ENCODE measurements around the gene FER.
"Not testable (repeated sequence)": the region's sequence is repeated elsewhere in the genome, so short reads cannot be mapped to it uniquely, and the experiment has no call there.

FER gene

GRCh38 chr5:108881133-108881532, 133.4 kb downstream of the FER start:
- DNase-seq (ENCODE audit: low spot score) = no peak

DNA sequence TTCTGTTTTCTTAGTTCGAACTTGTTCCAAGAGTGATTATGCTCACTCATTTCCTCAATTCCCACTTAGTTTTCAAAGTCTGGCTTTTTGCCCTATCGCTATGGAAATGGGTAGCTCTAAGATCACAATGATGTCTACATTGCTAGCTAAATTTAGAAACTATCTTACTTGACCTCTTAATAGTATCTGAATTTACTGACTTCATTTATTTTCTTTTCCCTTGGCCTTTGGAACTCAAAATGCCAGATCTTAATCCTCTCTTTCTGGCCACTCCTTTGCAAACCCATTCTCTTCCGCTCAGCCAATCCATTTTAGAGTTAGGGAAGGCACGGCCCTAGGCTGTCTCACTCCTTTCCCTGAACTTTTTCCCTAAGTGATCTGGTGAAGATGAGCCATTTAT, 137.0 kb downstream of the FER start:
- no peak for DNase-seq (ENCODE audit: low spot score)

GRCh38 chr5:108898257-108898656, 150.6 kb downstream of the FER start:
- DNase-seq (ENCODE audit: low spot score) = no peak

DNA sequence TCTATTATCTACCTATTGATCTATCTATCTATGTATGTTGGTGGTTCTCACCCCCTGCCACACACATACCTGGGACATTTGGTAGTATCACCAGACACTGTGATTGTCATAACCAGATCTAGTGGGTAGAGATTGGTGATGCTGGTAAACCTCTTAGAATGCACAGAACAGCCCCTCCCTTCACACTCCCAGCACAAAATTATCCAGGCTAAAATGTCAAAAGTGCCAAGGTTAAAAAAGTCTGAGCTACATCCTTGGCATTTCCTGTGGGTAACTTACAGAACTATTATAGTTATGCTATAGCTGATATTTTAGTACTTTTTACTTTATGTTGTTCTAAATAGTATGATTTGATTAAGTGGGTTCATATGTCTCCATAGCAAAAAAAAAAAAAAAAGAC, 151.0 kb downstream of the FER start:
- DNase-seq (ENCODE audit: low spot score) = no peak

- not testable (repeated sequence) for DNase-seq (ENCODE audit: low spot score)
These were observed 151.5 kb downstream of the FER start for GRCh38 chr5:108899244-108899643.

DNA sequence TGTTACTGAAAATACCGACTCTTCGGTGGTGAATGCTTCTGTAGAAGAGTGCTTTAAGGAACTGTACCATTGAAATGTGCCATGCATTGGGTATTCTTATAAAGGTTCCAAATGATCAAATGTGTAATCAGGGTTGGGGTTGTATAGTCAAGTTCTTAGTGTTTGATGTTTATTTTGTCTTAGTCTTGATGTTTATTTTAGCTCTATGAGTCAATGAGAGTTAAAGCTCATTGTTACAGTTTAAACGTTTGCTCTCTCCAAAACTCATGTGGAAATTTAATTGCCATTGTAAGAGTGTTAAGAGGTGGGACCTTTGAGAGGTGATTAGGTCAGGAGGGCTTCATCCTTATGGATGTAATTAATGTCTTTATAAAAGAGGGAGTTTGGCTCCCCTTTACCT, 153.0 kb downstream of the FER start:
- DNase-seq (ENCODE audit: low spot score) = no peak

GRCh38 chr5:108905805-108906204, 158.1 kb downstream of the FER start:
- no peak for DNase-seq (ENCODE audit: low spot score)

DNA sequence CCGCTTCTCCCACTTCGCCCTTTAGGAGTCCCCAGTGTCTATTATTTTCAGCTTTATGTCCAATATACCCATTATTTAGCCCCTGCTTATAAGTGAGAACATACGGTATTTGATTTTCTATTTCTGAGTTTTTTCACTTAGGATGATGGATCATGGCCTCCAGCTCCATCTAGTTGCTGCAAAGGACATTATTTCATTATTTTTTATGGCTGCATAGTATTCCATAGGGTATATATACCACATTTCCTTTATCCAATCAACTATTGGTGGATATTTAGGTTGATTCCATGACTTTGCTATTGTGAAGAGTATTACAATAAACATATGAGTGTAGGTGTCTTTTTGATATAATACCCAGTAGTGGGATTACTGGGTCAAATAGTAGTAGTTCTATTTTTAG, 162.9 kb downstream of the FER start:
- no peak for DNase-seq (ENCODE audit: low spot score)

- no peak for DNase-seq (ENCODE audit: low spot score)
These were observed 163.4 kb downstream of the FER start for GRCh38 chr5:108911055-108911454.

DNA sequence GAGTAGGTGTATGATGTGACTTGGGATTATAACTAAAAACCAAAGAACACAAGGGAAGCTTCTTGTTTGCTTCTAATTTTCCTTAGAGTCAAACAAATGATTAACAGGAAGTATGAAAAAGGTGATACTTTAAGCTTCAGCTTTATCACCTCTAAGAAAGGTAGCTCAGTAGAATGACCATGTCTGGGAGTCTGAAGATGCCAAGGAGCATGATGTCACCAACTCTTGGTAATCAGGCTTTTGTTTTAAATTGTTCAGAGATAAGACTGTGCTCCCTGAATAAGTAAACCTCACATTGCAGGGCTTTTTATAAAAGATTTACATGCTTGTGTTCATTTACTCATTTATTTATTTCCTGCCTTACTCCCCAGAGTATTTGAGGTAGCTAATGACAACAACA, 169.9 kb downstream of the FER start:
- DNase-seq (ENCODE audit: low spot score) = no peak

- no peak for DNase-seq (ENCODE audit: low spot score)
These were observed 172.1 kb downstream of the FER start for GRCh38 chr5:108919591-108920326.

- no peak for DNase-seq (ENCODE audit: low spot score)
These were observed 176.8 kb downstream of the FER start for GRCh38 chr5:108924457-108924961.

DNA sequence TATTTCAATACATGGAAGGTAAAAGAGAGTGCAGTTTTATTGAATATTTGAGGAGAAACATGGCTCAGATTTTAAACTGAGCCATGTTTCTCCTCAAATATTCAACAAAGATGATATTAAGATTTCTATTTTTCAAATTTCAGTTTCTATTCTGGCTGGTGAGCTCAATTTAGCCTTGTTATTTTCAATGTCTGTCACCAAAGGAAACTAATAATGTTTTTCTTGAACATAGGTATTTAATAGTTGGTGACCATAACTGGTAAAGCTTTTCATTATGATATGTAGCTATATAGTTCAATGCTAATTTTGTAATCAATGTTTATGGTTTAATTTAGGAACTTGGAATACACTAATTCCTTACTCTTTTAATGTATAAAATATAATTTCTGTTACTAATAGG, 177.4 kb downstream of the FER start:
- DNase-seq (ENCODE audit: low spot score) = no peak

DNA sequence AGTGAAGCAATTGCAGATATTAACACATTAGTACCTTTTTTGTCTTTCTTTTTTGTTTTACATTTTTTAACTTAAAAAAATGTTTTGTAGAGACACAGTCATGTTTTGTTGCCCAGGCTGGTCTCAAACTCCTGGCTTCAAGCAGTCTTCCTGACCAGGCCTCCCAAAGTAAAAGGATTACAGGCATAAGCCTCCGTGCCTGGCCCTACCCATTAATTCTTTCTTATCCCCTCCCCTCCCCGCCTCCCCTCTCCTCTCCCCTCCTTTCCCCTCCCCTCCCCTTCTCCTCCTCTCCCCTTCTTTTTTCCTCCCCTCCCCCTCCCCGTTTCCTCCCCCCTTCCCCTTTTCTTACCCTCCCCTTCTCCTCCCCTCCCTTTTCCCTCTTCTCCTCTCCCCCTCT, 182.4 kb downstream of the FER start:
- no peak for DNase-seq (ENCODE audit: low spot score)

DNA sequence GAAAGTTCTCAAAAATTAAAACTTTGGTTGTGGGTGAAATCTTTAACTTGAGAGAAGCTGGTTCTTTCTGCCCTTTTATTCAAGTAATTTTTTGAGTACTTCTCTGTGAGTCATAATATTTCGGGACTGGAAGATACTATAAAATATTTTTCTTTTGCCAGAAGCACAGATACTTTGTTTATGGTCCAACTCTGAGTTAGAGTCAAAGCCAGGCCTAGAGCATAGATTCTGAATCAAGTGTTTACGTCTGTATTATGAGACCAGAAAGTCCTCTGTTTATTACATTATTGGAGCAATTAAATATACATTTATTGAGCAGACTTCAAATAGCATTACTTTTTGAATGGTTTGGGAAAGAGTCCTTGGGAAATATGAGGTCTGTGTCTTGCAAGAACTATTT, 187.9 kb downstream of the FER start:
- DNase-seq (ENCODE audit: low spot score) = no peak

DNA sequence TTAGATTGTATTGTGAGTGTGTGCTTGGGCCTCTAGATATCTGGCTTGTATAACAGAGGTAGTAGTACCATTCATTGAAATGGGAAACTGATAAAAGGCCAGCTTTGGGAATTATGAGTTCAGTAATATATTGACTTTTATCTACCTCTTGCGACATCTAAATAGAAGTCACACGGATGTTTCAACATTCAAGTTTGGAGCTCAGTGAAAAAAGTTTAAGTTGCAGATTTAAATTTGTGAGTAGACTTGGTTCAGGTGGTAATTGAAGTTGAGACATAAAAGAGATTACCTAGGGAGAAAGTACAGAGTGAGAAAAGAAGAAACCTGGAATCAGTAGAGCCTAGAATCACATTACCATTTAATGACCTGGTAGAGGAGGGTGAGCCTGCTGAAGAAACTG, 189.5 kb downstream of the FER start:
- no peak for DNase-seq (ENCODE audit: low spot score)

GRCh38 chr5:108940506-108940905, 192.8 kb downstream of the FER start:
- no peak for DNase-seq (ENCODE audit: low spot score)

GRCh38 chr5:108941746-108942145, 194.0 kb downstream of the FER start:
- DNase-seq (ENCODE audit: low spot score) = no peak

DNA sequence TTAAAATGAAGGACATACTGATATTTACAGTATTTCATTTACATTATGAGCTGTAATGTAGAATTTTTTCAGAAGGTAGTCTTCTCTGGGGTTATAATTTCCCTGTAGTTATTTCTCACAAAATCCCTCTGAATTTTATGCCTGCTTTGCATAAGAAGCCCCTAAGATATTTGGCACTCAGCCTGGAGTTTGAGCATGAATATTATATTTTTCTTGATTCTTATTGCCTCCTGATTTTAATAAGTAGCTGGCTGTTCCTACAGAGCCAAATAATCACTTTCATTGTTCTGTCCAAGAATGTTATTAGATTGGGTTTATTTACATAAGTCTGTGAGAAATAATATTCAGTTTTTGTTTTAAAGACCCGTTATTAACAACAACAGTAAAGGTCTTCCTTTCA, 195.0 kb downstream of the FER start:
- DNase-seq (ENCODE audit: low spot score) = no peak

DNA sequence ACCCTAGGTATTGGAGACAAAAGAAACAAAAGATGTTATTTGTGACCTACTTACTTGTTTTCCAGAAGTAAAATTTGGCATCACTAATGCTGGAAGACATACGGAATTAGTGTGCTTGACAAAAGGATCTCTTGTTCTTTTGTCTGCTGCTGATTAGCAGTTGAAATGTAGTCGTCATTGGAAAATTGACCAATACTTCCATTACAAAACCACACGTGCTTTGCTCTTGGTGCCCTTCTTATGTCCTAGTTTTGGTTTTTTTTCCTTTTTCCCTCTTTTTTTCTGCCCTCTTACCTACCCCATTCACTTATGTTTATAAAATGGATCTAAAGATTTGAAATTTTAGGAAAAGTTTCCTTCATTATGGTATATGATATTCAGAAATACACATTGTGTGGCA, 197.4 kb downstream of the FER start:
- DNase-seq (ENCODE audit: low spot score) = no peak

DNA sequence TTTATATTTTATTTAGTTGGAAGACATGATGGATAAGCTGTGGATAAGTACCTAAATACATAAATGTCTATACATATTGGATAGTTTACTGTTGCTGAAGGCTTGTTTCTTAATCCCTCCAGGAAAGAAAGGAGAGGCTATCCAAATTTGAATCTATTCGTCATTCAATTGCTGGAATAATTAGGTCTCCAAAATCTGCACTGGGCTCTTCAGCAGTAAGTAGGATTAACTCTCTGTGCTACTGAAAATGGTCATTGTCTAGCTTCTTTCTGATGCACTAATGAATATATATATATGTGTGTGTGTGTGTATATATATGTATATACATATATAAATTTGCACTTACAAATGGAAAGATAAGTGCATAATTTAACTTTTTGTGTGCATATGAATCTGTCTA, 198.3 kb downstream of the FER start:
- DNase-seq (ENCODE audit: low spot score) = no peak

GRCh38 chr5:108947164-108947563, 199.5 kb downstream of the FER start:
- no peak for DNase-seq (ENCODE audit: low spot score)

GRCh38 chr5:108950276-108950675, 202.6 kb downstream of the FER start:
- DNase-seq (ENCODE audit: low spot score) = no peak

DNA sequence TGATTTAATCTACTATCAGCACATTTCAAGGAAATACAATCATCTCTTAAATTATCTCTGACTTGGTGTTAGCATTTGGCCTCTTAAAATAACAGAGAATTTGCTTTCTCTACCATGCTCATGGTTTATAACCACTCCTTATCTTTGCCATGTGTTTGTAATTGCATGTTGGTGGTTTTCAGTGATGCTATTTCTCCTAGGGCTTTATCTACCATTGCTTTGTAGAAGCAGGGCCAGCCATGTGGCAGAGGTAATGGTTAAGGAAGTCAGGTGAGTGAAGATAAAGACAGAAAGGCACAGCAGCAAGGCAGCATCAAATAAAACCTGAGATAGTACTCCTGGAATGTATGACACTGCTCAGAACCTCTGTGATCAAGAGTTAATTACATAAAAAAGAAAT, 206.2 kb downstream of the FER start:
- DNase-seq (ENCODE audit: low spot score) = no peak

Measured in cerebellar cortex (tissue), 1 donor.